Measurements from ENCODE around the gene SCNM1.

GRCh38 chr1:151171190-151171589 is 5.2 kb downstream of the SCNM1 start:
- TF ChIP-seq CTCF (IDR thresholded peaks at IDR 0.05; ENCODE audit: low read depth, low read length, missing input control) (no peak), ATF3 (IDR thresholded peaks at IDR 0.05) (no peak), MAX (IDR thresholded peaks at IDR 0.05) (no peak), GABPA (IDR thresholded peaks at IDR 0.05 in 1 of 2, conservative IDR thresholded peaks at IDR 0.05 in 1 of 2) (no peak), RAD21 (IDR thresholded peaks at IDR 0.05) (no peak), JUND (IDR thresholded peaks at IDR 0.05) (no peak), TAF1 (conservative IDR thresholded peaks at IDR 0.05) (no peak), REST (IDR thresholded peaks at IDR 0.05) (no peak), SP1 (IDR thresholded peaks at IDR 0.05) (no peak), EGR1 (IDR thresholded peaks at IDR 0.05; ENCODE audit: low read depth in 2 of 2) (no peak), ZBTB33 (IDR thresholded peaks at IDR 0.05) (no peak)

Measured in liver (tissue), 3 donors.